ENCODE results near the gene MYPOP. TPM values are rescaled to one million over a fixed set of nuclear protein-coding genes. Genes with fewer than 3 reads are reported as not detected.

Gene MYPOP
- total RNA-seq, 1 experiment from 2014 or later: 9.0 TPM

- TF ChIP-seq CTCF (conservative IDR thresholded peaks at IDR 0.05): no peak
- no peak within 1 kb of the TSS for H2BK12ac ChIP-seq (ENCODE audit: insufficient read length, low read depth, low read length)
- no peak within 1 kb of the TSS for H4K8ac ChIP-seq (replicated peaks; ENCODE audit: insufficient read length, low read depth, low read length)
- H4K20me1 ChIP-seq (ENCODE audit: control insufficient read depth, insufficient read depth, insufficient read length): no peaks in the 10 kb centered on the region
- H3K14ac ChIP-seq (ENCODE audit: insufficient read depth, low read length): peak within 1 kb of the TSS; percentile 89
- no peak within 1 kb of the TSS for H2BK120ac ChIP-seq (ENCODE audit: low read depth, low read length, poor library complexity, severe bottlenecking)
- no CpG with 5 or more reads among the region's 107 CpGs for WGBS (ENCODE audit: extremely low coverage, insufficient read length, low lambda C conversion rate)
- peak; percentile 91 for DNase-seq
- peak within 1 kb of the TSS; percentile 76 for H3K4me2 ChIP-seq (ENCODE audit: insufficient read depth, insufficient read length, low read length)
- H3K4ac ChIP-seq (ENCODE audit: low read depth, low read length): no peak within 1 kb of the TSS
- peak within 1 kb of the TSS; percentile 83 for H3K18ac ChIP-seq (ENCODE audit: insufficient read length, low read depth, low read length)
- H3K56ac ChIP-seq (ENCODE audit: insufficient read length, low read depth, low read length): no peak within 1 kb of the TSS
- H3K4me3 Mint-ChIP-seq: peak within 1 kb of the TSS; percentile 87 to 94
- no peak within 1 kb of the TSS for H2AFZ ChIP-seq (ENCODE audit: low read length)
- no peak within 1 kb of the TSS for H2BK5ac ChIP-seq (ENCODE audit: insufficient read length, low read length)
- H3K4me1 Mint-ChIP-seq: peaks cover 23 to 33% of the 10 kb centered on the region in 2 experiments
- no peaks in the 10 kb centered on the region for H3K27me3 ChIP-seq (ENCODE audit: insufficient read depth, low read length)
- H3K27ac Mint-ChIP-seq: peak within 1 kb of the TSS; percentile 98 to 99 (median 98)
- peaks cover 2% of the 10 kb centered on the region; the same call in 1 of the 2 replicates for H3K4me1 ChIP-seq (ENCODE audit: insufficient read depth, low read length)
- no peaks in the 10 kb centered on the region for H3K9me3 ChIP-seq (ENCODE audit: control insufficient read depth, low read depth, low read length)
- H2AK5ac ChIP-seq (ENCODE audit: insufficient read length, low read length): no peak within 1 kb of the TSS
- H3K36me3 Mint-ChIP-seq (ENCODE audit: insufficient read depth in 1 of 3, low read depth in 3 of 3): peaks cover 4 to 7% (median 5%) of the 10 kb centered on the region in 3 experiments; a peak in 4 of 7 replicates
- H3K9ac ChIP-seq (ENCODE audit: extremely low read depth, insufficient read length, low read length): peak within 1 kb of the TSS; percentile 77
- H2BK20ac ChIP-seq (ENCODE audit: low read depth, low read length, poor library complexity, severe bottlenecking): no peak within 1 kb of the TSS
- H3T11ph ChIP-seq (ENCODE audit: low read length): no peak within 1 kb of the TSS
- H3K23me2 ChIP-seq (ENCODE audit: insufficient read length, low read depth, low read length, poor library complexity, severe bottlenecking): peaks cover 19% of the 10 kb centered on the region
- no peaks in the 10 kb centered on the region for H3K9me3 Mint-ChIP-seq
- H3K23ac ChIP-seq (ENCODE audit: insufficient read length, low read depth, low read length): no peak within 1 kb of the TSS
- H2BK15ac ChIP-seq (ENCODE audit: low read depth, low read length): no peak within 1 kb of the TSS
- no peak within 1 kb of the TSS for H3K27ac ChIP-seq (ENCODE audit: insufficient read length, low read depth, low read length)
- no peak within 1 kb of the TSS for H4K5ac ChIP-seq (ENCODE audit: insufficient read length, low read depth, low read length)
- no peaks in the 10 kb centered on the region for H3K79me2 ChIP-seq (ENCODE audit: insufficient read depth, low read length)
- H3K27me3 Mint-ChIP-seq (ENCODE audit: low read depth): peaks cover 4% of the 10 kb centered on the region; the same call in 1 of the 2 replicates
- no peaks in the 10 kb centered on the region for H3K79me1 ChIP-seq (ENCODE audit: insufficient read depth, low read depth, low read length, poor library complexity, severe bottlenecking)
- H4K91ac ChIP-seq (ENCODE audit: insufficient read length, low read depth, low read length): no peak within 1 kb of the TSS
Observed at GRCh38 chr19:45885556-45886426, 16.6 kb downstream of the MYPOP start, which contains the start of gene IRF2BP1. Gene IRF2BP1 (minus strand): TSS chr19:45886141. CDS start chr19:45885774, 367 bp downstream.
